Neural cell (in vitro differentiated cells): ENCODE measurements around the gene METRN.

Source experiments
- EZH2 ChIP-seq: fragments of 200-600, 300-800 bp; shearing (Covaris generic), sonication (generic); IDR thresholded peaks from 2 replicates; pipeline ENCODE4 v1.6.1; 2014; ENCODE audit warnings: antibody characterized with exemption, low read length, borderline replicate concordance, mild to moderate bottlenecking; ENCODE audit not compliant: insufficient read depth, poor library complexity, severe bottlenecking
- MXI1 ChIP-seq: fragments of 450-650 bp; conservative IDR thresholded peaks from 2 replicates; pipeline ENCODE4 v1.6.1; 2014; ENCODE audit warnings: antibody characterized with exemption, mild to moderate bottlenecking; ENCODE audit not compliant: poor library complexity, severe bottlenecking
- TF ChIP-seq, protein P1 (sequence below): fragments of 450-650 bp; IDR thresholded peaks from 2 replicates; pipeline ENCODE4 v1.5.1; 2014; ENCODE audit warnings: antibody characterized with exemption, mild to moderate bottlenecking, moderate library complexity; ENCODE audit not compliant: poor library complexity, severe bottlenecking

DNA sequence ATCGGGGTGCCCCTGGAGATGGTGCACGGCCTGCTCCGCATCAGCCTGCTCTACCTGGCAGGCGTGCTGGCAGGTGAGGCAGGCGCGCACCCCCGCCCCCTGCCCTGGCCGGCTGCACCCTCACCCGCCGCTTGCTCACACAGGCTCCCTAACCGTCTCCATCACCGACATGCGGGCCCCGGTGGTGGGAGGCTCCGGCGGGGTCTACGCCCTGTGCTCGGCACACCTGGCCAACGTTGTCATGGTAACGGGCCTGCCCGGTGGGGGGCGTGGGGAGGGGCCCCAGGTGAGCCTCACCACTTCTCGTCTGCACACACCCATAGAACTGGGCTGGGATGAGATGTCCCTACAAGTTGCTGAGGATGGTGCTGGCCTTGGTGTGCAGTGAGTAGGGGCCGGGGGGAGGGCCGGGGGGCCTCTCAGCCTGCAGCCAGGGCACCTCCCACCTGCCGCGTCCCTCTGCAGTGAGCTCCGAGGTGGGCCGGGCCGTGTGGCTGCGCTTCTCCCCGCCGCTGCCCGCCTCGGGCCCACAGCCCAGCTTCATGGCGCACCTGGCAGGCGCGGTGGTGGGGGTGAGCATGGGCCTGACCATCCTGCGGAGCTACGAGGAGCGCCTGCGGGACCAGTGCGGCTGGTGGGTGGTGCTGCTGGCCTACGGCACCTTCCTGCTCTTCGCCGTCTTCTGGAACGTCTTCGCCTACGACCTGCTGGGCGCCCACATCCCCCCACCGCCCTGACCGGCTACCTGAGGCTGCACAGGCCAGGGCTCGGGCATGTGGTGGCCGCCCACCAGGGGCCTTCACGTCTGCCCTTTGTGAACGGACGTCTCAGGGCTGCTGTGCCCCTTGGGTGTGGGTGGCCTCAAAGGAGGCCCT lies 37.4 kb upstream of the METRN start:
- TF ChIP-seq MXI1, result no peak
- TF ChIP-seq, protein P1, sequence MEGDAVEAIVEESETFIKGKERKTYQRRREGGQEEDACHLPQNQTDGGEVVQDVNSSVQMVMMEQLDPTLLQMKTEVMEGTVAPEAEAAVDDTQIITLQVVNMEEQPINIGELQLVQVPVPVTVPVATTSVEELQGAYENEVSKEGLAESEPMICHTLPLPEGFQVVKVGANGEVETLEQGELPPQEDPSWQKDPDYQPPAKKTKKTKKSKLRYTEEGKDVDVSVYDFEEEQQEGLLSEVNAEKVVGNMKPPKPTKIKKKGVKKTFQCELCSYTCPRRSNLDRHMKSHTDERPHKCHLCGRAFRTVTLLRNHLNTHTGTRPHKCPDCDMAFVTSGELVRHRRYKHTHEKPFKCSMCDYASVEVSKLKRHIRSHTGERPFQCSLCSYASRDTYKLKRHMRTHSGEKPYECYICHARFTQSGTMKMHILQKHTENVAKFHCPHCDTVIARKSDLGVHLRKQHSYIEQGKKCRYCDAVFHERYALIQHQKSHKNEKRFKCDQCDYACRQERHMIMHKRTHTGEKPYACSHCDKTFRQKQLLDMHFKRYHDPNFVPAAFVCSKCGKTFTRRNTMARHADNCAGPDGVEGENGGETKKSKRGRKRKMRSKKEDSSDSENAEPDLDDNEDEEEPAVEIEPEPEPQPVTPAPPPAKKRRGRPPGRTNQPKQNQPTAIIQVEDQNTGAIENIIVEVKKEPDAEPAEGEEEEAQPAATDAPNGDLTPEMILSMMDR, result no peak
- TF ChIP-seq EZH2, result no peak
